GM23338 (cell line): ENCODE measurements around the gene SREK1.

Experiments used
- CREB1 ChIP-seq: fragments of 250-450 bp; sonication (Bioruptor Pico); IDR thresholded peaks from 2 replicates; pipeline ENCODE4 v1.5.0; 2020; ENCODE audit warnings: low read depth, mild to moderate bottlenecking, moderate library complexity
- ETS1 ChIP-seq: IDR thresholded peaks from 2 replicates; pipeline ENCODE4 v1.6.1; 2016; ENCODE audit warnings: antibody characterized with exemption
- EZH2 ChIP-seq: fragments of 200-600 bp; sonication (generic); IDR thresholded peaks from one replicate; pipeline ENCODE4 v1.8.0; 2017; ENCODE audit warnings: antibody characterized with exemption, mild to moderate bottlenecking, low read depth; ENCODE audit not compliant: unreplicated experiment
- EZH2phosphoT487 ChIP-seq: fragments of 200-600 bp; sonication (generic); IDR thresholded peaks from one replicate; pipeline ENCODE4 v1.8.1; 2018; ENCODE audit warnings: antibody characterized with exemption; ENCODE audit not compliant: unreplicated experiment
- JUNB ChIP-seq: IDR thresholded peaks from one replicate; pipeline ENCODE4 v1.6.1; 2016; ENCODE audit warnings: antibody characterized with exemption; ENCODE audit not compliant: unreplicated experiment
- NANOG ChIP-seq: IDR thresholded peaks from 2 replicates; pipeline ENCODE4 v1.6.1; 2016; ENCODE audit warnings: antibody characterized with exemption, borderline replicate concordance
- POLR2AphosphoS5 ChIP-seq: IDR thresholded peaks from 2 replicates; pipeline ENCODE4 v1.6.1; 2016; ENCODE audit warnings: antibody characterized with exemption, low read depth
- STAT1 ChIP-seq: IDR thresholded peaks from one replicate; pipeline ENCODE4 v1.6.1; 2016; ENCODE audit warnings: antibody characterized with exemption; ENCODE audit not compliant: unreplicated experiment
- ZNF114 ChIP-seq: fragments of 250-450 bp; sonication (Bioruptor Pico); IDR thresholded peaks from 2 replicates; pipeline ENCODE4 v1.5.0; 2020; ENCODE audit warnings: mild to moderate bottlenecking, moderate library complexity
- ZNF331 ChIP-seq: fragments of 250-450 bp; sonication (Bioruptor Pico); IDR thresholded peaks from 2 replicates; pipeline ENCODE4 v1.5.0; 2020; ENCODE audit warnings: low read depth, mild to moderate bottlenecking, moderate library complexity
- TF ChIP-seq, protein P1 (sequence below), 2 experiments: fragments of 200-600 bp in 1 of 2; sonication (generic) in 1 of 2; conservative IDR thresholded peaks; 2 replicates each; pipeline versions ENCODE4 v1.5.1 to v1.6.1; 2016 to 2017; ENCODE audit warnings: antibody characterized with exemption in 2 of 2, low read depth in 2 of 2, mild to moderate bottlenecking in 2 of 2, moderate library complexity in 1 of 2
- TF ChIP-seq, protein P2 (sequence below): IDR thresholded peaks from one replicate; pipeline ENCODE4 v1.6.1; 2018; ENCODE audit warnings: antibody characterized with exemption; ENCODE audit not compliant: unreplicated experiment

DNA sequence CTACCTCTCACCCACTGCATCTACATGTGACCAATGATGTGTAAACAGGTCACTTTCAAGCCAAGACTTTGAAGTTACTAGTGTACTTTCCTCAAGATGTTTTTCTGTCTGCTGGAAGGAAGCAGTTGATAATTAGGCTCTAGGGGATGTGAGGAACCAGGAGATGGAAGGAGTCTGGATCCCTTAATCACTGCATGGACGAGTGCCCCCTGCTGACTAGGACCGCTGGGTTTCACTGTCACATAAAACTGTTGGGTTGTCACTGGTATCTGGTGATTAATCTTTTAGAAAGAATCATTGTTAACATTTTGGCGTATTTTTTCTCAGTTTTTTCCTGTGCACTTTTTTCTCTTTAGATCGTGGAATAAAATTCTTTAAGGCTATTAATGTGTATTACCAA is 79.5 kb downstream of the SREK1 start:
- TF ChIP-seq POLR2AphosphoS5 (no peak), EZH2phosphoT487 (no peak), EZH2 (no peak), CREB1 (CRISPR knock-in tag) (no peak), ZNF114 (CRISPR knock-in tag) (no peak), STAT1 (no peak), JUNB (no peak), NANOG (no peak), ZNF331 (CRISPR knock-in tag) (no peak), ETS1 (no peak)
- TF ChIP-seq, protein P1, sequence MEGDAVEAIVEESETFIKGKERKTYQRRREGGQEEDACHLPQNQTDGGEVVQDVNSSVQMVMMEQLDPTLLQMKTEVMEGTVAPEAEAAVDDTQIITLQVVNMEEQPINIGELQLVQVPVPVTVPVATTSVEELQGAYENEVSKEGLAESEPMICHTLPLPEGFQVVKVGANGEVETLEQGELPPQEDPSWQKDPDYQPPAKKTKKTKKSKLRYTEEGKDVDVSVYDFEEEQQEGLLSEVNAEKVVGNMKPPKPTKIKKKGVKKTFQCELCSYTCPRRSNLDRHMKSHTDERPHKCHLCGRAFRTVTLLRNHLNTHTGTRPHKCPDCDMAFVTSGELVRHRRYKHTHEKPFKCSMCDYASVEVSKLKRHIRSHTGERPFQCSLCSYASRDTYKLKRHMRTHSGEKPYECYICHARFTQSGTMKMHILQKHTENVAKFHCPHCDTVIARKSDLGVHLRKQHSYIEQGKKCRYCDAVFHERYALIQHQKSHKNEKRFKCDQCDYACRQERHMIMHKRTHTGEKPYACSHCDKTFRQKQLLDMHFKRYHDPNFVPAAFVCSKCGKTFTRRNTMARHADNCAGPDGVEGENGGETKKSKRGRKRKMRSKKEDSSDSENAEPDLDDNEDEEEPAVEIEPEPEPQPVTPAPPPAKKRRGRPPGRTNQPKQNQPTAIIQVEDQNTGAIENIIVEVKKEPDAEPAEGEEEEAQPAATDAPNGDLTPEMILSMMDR (conservative IDR thresholded peaks at IDR 0.05; ENCODE audit: low read depth in 2 of 2): peak; percentile 60 to 69
- TF ChIP-seq, protein P2, sequence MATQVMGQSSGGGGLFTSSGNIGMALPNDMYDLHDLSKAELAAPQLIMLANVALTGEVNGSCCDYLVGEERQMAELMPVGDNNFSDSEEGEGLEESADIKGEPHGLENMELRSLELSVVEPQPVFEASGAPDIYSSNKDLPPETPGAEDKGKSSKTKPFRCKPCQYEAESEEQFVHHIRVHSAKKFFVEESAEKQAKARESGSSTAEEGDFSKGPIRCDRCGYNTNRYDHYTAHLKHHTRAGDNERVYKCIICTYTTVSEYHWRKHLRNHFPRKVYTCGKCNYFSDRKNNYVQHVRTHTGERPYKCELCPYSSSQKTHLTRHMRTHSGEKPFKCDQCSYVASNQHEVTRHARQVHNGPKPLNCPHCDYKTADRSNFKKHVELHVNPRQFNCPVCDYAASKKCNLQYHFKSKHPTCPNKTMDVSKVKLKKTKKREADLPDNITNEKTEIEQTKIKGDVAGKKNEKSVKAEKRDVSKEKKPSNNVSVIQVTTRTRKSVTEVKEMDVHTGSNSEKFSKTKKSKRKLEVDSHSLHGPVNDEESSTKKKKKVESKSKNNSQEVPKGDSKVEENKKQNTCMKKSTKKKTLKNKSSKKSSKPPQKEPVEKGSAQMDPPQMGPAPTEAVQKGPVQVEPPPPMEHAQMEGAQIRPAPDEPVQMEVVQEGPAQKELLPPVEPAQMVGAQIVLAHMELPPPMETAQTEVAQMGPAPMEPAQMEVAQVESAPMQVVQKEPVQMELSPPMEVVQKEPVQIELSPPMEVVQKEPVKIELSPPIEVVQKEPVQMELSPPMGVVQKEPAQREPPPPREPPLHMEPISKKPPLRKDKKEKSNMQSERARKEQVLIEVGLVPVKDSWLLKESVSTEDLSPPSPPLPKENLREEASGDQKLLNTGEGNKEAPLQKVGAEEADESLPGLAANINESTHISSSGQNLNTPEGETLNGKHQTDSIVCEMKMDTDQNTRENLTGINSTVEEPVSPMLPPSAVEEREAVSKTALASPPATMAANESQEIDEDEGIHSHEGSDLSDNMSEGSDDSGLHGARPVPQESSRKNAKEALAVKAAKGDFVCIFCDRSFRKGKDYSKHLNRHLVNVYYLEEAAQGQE: no peak
